C1 segment of cervical spinal cord (tissue), 14 donors: ENCODE data around the gene CLIP1.
"Not testable (repeated sequence)": the region's sequence is repeated elsewhere in the genome, so short reads cannot be mapped to it uniquely, and the experiment has no call there.

Source experiments
- DNase-seq, 14 donors: peaks; one replicate each; lab custom pipeline; 2025; lab: John Stamatoyannopoulos, UW

CLIP1 gene

GRCh38 chr12:122397981-122398380 is 24.5 kb downstream of the CLIP1 start:
- DNase-seq, result not testable (repeated sequence)

GRCh38 chr12:122395319-122395718 is 27.1 kb downstream of the CLIP1 start:
- DNase-seq, result no peak

GRCh38 chr12:122394626-122395194 is 27.8 kb downstream of the CLIP1 start:
- no peak for DNase-seq

- DNase-seq, result no peak
These were observed 28.7 kb downstream of the CLIP1 start for GRCh38 chr12:122393817-122394216.

- DNase-seq, result no peak
These were observed 30.1 kb downstream of the CLIP1 start for GRCh38 chr12:122392411-122392810.

DNA sequence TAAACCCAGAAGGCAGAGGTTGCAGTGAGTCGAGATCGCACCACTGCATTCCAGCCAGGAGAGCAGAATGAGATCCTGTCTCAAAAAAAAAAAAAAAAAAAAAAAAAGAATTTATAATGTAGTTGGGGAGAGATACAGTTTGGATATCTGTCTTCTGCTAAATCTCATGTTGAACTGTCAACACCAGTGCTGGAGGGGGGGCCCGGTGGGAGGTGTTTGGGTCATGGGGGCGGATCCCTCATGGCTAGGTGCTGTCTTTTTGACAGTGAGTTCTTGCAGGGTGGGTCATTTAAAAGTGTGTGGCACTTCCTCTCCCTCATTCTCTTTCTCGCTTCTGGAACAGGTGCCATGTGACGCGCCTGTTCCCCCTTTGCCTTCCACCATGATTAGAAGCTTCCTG is 32.8 kb downstream of the CLIP1 start:
- no peak for DNase-seq

GRCh38 chr12:122387887-122388286 is 34.6 kb downstream of the CLIP1 start:
- DNase-seq, result no peak

DNA sequence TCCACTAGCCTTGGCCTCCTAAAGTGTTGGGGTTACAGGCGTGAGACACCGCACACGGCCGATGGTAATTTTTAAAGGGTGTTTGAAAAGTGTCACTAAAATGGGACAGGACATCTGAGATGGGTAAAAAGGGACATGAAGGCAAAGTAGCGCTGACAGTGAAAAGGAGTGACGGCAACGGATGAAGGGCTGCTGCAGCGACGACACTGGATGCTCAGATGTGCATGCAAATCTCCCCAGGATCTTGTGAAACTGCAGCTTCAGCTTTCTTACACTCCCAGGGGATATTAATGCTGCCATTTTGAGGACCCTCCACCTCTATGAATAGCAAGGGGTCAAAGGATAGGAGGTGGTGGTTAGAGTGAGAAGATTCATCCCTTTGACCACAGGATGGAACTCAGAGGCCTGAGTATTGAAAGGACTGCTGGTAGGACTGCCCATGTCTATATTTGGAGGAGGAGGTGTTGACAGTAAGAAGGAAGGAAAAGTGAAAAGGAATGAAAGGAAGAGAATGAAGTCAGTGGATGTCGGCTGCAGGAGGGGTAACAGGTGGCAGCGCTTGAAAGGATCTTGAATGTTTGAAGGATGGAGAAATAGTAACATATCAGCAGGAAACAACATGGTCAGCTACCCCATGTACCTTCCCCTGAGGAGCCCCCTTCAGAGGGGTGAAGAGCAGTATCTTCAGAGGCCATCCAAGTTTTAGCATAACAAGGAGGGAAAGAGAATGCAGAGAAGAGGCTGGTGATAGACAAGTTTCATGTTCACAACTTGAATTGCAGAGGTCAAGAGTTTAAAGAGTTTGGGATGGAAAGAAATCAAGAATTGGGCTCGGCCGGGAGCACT is 37.1 kb downstream of the CLIP1 start:
- no peak for DNase-seq

DNA sequence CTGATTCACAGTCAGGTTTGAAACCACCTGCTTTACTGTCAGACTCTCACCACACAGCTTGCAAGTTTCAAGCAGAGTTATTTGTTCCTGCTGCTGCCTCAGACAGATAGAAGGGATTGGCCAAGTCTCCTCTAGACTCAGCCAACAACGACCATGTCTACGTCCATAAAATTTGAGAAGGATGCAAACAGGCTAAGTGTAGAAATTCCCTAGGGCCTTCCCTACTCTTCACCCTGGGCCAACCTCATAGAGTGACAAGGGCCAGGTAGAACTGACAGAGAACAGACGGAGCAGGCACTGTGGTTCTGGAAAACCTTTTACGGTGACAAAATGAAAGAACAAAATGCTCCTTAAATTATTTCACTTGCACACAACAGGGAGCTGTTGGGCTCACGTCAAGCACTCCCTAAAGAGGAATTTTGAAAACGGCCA is 39.5 kb downstream of the CLIP1 start:
- DNase-seq, result peak in 1 of 14 donors; percentile 60

DNA sequence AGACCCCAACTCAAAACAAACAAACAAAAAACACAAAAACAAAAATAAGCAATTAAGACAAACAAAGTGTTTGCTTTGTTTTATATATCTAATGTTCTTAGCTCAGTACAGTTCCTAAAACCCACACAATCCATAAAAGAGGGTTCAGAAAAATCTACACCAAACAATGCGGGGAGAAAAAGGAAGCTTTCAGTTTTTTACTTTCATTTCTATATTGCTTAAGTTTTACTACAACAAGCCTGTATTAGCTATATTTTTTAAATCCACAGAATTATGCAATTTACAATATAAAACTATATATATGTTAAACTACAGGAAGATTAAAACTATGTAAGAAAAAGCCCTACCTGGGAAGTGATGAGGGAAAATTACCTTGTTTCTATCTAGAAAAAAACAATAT is 41.4 kb downstream of the CLIP1 start:
- no peak for DNase-seq

DNA sequence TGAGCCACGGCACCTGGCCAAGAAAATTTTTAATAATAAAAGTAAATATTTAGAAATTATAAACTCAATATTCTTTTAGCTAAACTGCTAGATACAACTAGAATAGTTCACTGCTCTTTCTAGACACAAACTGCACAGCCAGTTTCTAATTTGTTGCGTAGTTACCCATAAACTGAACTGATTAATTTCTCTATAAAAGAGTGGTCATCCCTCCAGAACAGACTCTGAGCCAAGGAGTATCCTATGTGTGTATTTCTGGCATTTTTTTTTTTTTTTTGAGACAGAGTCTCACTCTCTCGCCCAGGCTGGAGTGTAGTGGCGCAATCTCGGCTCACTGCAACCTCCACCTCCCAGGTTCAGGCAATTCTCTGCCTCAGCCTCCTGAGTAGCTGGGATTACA is 45.7 kb downstream of the CLIP1 start:
- not testable (repeated sequence) for DNase-seq

- DNase-seq, result no peak
These were observed 47.8 kb downstream of the CLIP1 start for GRCh38 chr12:122374707-122375106.

DNA sequence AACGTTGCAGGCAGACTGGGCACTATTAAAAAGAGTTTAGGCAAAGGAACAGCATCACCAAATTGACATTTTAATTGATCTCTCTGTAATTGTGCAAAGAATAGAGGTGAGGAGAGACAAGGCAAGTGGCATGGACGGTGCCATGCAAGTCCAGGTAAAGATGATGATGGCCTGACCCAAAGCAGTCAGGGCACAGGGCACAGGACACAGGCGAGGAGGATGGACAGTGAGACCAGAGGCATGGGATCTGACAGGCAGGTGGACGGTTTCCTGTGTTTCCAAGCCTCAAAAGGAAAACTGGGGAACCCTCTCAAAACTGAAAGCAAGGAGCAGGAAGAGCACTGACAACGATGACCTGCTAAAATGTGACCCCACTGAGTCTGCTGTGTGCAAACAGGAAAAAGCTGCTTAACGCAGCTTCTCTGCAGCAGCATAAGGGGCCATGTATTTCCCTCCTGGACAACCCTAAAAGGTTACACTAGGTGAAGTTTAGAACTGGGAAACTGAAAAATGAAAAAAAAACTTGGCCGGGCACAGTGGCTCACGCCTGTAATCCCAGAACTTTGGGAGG is 50.9 kb downstream of the CLIP1 start:
- DNase-seq, result no peak

DNA sequence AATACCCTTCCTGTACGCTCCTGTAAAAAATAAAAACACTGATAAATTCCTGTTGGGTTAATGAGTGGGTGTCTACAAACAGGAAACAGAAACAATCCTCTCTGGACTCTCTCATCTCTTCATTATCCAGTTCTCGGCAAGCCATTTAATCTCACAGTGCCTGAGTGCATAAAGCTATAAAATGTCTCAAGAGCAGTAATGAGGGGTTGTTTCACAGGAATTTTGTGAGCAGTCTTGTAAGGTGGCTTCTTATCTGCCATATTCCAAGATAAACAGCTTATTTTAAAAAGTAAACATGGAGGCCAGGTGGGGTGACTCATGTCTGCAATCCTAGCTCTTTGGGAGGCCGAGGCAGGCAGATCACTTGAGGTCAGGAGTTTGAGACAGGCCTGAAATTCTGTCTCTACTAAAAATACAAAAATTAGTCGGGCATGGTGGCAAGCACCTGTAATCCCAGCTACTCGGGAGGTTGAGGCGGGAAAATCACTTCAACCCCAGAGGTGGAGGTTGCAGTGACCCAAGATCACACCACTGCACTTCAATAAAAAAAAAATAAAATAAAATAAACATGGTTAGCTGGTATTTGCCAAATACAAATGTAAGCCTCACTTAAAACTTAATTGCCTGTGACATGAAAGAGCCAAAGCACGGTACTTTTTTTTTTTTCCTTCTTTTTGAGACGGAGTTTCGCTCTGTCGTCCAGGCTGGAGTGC is 54.0 kb downstream of the CLIP1 start:
- no peak for DNase-seq

- DNase-seq, result not testable (repeated sequence)
These were observed 54.8 kb downstream of the CLIP1 start for GRCh38 chr12:122367632-122368031.

DNA sequence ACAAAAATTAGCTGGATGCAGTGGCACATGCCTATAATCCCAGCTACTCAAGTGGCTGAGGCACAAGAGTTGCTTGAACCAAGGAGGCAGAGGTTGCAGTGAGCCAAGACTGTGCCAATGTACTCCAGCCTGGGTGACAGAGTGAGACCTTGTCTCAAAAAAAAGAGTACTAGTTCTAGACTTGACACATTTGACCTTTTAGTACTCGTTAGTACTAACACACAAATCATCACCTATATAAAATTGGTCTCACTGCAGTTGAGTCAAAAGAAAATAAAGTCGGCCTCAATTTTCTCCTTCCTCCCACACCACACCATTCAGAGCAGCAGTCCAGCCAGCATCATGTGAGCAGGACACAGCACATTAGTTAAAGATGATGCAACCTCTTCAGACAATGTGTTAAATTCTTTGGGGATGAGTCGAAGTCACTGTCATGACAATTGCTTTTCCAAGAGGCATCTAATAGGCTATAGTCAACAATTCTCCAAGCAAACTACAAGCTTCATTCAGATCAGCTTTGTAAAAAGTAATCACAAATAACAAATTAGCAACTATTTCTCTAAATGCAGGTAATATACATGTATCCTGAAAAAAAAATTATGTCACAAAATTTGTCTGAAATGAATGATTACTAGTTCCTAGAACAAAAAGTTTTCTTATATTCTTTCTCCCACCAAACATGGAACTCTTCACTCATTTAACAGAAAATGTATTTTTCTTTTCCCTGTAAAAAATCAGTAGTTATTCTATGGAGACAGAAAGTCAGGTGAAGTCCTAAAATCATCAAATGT is 55.6 kb downstream of the CLIP1 start:
- DNase-seq, result peak in 3 of 14 donors; percentile 2 to 22 (median 16)

DNA sequence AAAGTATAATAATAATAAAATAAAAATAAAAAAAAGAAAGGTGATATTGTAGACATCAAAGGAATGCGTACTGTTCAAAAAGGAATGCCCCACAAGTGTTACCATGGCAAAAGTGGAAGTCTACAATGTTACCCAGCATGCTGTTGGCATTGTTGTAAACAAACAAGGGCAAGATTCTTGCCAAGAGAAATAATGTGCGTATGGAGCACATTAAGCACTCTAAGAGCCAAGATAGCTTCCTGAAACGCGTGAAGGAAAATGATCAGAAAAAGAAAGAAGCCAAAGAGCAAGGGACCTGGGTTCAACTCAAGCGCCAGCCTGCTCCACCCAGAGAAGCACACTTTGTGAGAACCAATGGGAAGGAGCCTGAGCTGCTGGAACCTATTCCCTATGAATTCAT is 57.2 kb downstream of the CLIP1 start:
- not testable (repeated sequence) for DNase-seq

GRCh38 chr12:122363782-122364181 is 58.7 kb downstream of the CLIP1 start:
- DNase-seq, result no peak

DNA sequence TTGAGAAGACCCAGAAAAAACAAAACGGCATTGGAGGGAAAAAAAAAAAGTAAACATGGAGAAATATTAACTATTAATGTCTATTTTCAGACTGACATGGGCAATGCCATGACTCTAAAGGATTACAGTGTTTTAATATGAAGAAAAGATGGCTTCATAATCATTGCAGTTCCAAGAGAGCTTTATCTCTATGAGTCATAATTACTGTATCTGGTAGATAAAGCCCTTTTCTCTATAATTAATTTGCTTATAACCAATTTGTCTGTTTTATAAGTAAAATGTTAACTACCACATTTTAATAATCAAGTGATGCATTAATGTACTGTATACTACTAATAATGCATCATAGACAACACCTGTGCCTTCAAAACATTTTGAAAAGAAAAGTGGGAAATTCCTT is 59.7 kb downstream of the CLIP1 start:
- DNase-seq, result no peak

DNA sequence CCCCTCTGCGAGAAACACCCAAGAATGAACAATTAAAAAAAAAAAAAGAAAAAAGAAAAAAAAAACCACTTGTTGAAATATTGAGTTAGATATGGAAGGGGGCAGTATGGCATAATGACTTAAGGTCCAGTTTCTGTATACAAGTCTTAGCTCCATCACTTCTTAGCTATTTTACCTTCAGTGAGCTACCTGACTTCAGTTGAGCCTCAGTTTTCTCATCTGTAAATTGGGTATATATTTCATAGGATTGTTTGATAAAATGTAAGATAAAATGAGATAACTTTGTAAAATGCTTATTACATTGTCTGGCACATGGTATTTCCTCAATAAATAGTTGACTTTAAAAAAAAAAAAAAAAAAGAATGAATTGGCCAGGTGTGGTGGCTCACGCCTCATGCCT is 64.1 kb downstream of the CLIP1 start:
- not testable (repeated sequence) for DNase-seq

DNA sequence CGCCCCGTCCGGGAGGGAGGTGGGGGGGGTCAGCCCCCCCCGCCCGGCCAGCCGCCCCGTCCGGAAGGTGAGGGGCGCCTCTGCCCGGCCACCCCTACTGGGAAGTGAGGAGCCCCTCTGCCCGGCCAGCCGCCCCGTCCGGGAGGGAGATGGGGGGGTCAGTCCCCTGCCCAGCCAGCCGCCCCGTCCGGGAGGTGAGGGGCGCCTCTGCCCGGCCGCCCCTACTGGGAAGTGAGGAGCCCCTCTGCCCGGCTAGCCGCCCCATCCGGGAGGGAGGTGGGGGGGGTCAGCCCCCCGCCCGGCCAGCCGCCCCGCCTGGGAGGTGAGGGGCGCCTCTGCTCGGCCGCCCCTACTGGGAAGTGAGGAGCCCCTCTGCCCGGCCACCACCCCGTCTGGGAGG is 64.9 kb downstream of the CLIP1 start:
- not testable (repeated sequence) for DNase-seq
